Measurements from ENCODE around the gene IFI16.

DNA sequence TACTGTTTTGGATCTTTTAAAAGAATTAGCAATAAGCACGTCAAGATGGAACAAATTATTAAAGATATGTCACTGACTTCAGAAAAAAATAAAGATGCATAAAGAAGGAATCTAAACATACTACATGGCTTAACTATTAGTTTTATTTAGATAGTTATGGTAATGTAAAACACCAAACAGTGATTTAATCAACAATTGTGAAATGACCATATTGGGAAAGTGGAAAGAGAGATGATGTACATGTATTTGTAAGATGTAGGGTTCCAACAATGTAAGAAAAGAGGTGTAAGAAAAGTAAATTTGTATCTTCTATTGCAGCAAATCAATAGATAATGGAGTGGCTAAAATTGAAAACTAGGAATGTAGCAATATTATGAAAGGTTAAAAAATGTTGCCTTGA, 73.3 kb downstream of the IFI16 start:
- no peak for TF ChIP-seq POLR2A (IDR thresholded peaks at IDR 0.05)
- TF ChIP-seq, protein P1, sequence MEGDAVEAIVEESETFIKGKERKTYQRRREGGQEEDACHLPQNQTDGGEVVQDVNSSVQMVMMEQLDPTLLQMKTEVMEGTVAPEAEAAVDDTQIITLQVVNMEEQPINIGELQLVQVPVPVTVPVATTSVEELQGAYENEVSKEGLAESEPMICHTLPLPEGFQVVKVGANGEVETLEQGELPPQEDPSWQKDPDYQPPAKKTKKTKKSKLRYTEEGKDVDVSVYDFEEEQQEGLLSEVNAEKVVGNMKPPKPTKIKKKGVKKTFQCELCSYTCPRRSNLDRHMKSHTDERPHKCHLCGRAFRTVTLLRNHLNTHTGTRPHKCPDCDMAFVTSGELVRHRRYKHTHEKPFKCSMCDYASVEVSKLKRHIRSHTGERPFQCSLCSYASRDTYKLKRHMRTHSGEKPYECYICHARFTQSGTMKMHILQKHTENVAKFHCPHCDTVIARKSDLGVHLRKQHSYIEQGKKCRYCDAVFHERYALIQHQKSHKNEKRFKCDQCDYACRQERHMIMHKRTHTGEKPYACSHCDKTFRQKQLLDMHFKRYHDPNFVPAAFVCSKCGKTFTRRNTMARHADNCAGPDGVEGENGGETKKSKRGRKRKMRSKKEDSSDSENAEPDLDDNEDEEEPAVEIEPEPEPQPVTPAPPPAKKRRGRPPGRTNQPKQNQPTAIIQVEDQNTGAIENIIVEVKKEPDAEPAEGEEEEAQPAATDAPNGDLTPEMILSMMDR (IDR thresholded peaks at IDR 0.05) = no peak

All from adrenal gland (tissue), 5 donors.